SHP77 treated with DMSO at 0.1 percent for 48 hours (cell line): ENCODE measurements around the gene NDUFB10.
A peak's percentile ranks its signal among the peaks of the same experiment; 100 is the strongest.
"Not testable (repeated sequence)": the region's sequence is repeated elsewhere in the genome, so short reads cannot be mapped to it uniquely, and the experiment has no call there.

Experiments
- DNase-seq: peaks from one replicate; lab custom pipeline; 2025; lab: John Stamatoyannopoulos, UW

NDUFB10 gene

DNA sequence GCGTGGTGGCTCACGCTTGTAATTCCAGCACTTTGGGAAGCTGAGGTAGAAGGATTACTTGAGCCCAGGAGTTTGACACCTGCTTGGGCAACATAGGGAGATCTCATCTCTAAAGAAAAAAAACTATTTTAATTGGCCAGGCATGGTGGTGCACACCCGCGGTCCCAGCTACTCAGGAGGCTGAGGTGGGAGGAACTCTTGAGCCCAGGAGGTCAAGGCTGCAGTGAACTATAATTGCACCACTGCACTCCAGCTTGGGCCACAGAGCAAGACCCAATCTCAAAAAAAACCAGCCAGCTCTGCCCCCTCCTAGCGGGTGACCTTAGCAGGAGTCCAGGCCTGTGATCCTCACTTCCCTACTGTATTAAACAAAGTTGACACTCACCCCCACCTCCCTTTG is 35.2 kb upstream of the NDUFB10 start:
- DNase-seq, result no peak

DNA sequence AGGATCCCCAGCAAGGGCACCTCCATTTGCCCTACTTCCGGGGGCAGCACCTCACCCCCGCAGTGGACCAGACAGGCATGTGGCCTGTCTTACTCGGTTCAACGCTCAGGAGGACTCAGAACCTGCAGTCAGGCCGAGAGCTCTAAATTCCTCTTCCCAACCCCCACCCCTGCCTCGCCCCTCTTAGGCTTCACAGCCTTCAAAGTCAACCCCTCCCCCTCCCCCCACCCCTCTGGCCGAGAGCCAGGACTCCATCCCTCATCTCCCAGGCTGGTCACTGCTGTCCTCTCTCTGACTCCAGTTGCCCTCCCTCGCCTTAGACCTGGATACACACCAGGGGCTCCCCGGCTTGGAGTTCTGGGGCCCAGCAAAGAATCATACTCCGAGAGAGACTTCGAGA is 33.1 kb upstream of the NDUFB10 start:
- DNase-seq, result no peak

DNA sequence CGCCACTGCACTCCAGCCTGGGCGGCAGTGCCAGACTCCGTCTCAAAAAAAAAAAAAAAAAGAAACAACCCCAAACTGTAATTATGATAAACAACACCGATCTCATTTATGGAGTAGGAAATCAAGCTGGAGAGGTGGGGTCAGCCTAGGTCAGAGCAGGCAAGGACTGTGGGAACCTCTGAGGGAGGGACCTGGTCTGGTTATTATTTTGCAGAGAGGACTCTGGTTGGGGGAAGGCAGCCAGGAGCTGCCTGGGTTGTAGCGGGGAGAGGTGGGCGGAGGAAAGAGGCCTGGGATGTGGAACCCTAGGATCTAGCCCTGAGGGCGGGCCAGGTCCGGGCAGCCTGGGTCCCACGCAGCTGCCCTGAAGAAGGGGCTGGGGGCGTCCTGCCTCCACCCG is 30.2 kb upstream of the NDUFB10 start:
- no peak for DNase-seq

DNA sequence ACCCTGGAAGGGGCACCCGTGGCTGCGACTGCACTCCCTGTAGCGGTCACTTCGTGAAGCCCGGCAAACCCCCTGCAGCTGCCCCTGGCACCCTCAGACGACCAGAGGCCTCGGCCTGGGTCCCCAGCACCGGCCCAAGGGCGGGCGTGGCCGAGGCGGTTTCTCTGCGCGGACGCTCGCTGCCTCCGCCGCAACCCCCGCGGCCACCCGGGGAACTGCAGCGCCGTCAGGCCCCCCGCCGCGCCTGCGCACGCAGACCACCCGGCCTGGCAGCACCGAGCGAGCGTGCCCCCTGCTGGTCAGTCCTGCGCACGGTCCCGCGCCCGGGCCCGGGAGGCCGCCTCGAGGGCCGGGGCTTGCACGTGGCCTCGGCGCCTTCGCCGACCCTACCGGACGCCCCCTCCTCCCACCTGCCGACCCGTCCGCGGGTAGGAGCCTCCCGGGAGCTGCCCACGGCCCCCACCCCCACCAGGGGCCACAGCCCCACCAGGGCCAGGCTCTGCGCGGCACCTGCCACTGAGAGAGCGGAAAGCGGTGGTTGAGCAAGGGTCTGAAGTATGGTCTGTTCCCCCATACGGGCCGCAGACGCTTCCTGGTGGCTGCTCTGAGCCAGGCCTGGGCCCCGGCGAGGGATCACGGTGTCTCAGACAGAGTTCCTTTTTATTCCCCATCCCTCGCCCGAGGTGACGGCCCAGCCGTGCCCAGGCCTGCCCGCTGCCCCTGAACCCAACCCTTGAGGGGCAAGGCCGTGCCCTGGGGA is 29.6 kb upstream of the NDUFB10 start:
- DNase-seq, result peak; percentile 40

DNA sequence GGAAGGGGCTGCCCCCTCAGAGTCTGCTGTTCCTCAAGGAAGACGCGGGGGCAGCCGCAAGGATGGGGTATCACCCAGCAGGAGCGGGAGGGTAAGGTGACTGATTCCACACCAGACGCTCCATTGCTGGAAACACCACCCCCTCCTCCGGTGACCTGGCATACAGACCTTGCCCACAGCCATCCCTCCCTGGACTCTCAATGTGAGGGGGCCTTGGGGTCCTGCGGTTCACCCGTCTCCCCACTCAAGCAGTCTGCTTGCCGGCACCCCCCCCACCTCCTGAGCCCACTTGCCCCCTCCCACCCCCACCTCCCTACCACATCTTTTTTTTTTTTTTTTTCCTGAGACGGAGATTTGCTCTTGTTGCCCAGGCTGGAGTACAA is 29.0 kb upstream of the NDUFB10 start:
- DNase-seq, result no peak

DNA sequence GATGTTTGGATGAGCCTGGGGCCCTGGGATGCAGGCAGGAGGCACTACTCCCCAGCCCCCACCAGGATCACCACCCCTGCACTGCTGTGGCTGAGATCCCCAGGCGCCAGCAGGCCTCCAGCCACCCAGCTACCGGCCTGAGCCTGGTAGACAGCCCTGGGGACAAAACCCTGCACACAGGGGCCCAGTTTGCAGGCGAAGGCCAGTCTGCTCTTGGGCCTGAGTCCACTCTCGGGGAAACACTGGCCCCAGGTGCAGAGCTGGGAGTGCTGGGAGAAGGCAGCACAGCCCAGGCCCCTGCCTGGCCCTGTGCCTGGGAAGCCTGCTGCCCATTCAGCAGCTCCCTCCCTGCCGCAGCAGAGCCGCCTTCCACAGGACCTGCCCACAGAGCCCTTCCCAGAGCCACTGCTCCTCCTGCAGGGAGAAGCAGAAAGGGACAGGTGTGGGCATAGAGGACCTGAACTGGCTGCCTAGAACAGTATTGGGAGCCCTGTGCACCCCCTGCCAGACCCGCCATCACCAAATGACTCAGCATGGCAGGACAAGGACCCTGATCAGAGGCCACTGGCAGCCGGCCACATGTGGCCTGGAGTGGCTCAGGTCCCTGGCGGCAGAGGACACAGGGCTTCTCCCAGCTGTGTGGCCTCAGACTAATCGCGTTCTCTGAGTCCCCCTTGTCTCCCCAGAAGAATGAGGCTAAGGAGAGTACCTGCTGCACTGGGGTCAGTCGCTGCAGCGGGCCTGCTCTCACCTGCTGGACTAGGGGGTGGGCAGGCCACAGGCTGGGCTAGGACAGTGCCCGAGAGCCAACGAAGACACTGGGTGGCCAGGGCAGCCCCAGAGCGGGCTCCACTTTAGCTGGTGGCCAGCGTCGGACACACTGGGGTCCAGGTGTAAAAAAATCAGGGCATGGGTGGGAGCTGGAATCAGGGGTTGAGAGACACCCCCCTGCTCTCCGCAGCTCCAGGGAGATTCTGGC is 27.0 kb upstream of the NDUFB10 start:
- peak; percentile 54 for DNase-seq

DNA sequence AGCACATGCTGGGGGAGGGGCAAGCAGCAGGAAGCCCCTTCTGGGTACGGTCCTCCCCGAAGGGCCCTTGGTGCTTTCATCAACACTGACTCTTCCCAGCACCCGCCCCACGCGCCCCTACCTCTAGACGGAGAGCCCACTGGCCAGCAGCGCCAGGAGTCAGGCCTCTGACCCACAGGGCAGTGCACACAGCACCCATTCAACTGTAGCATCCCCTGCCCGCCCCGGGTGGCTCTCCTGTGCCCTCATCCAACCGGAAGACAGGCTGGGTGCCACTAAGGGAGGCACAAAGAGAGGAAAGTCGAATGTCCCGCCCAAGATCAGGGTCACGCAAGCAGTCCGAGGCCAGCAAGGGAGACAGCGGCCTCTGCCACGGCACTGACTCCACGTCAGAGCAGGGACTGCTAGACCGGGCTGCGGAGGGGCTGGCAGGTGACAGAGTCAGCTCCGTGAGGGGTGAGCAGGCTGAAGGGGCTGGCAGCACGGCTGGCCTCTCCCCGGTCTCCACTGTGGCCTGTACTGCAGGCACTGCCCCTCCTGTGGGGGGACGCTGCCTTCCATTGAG is 26.2 kb upstream of the NDUFB10 start:
- no peak for DNase-seq

DNA sequence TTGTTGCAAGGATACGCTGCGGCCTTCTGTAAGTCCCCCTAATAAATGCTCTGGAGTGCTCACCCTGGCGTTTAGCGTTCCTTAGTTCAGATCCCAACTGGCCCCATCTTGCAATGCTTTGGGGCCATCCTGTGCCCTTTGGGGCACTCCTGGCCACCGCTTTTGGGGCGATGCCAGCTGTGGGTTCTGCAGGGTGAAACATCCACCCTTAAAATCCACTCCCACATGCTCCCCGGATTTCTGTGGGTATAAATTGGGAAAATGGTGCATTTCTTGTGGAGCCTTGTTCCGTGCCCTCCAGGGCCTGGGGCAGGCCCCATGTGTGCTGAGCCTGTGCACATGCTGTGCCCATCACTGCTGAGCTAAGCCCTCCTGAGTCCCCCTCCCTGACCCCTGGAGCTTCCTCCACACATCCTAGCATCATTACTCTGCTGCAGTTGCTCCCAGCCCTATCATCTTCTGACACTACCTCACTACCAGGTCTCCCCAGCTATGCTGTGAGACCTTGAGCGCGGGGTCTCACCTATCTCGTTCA is 22.3 kb upstream of the NDUFB10 start:
- no peak for DNase-seq

DNA sequence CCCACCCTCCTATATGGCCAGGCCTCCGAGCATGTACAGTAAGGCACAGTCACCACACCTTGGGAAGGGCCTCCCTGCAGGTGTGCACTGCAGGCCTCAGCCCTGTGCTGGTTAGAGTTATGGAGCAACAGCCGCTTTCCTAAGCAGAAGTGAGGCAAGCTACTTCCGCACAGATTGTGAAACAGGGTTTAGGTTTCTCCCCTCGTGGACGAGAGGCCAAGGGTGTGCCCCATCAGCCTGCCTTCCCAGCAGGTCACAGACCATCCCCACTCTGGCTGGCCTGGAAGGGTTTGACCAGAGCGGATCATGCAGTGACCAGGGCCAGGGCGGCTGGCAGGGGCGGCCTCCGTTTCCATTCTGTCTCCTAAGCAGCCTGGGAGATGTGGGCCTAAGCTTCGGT is 21.0 kb upstream of the NDUFB10 start:
- no peak for DNase-seq

DNA sequence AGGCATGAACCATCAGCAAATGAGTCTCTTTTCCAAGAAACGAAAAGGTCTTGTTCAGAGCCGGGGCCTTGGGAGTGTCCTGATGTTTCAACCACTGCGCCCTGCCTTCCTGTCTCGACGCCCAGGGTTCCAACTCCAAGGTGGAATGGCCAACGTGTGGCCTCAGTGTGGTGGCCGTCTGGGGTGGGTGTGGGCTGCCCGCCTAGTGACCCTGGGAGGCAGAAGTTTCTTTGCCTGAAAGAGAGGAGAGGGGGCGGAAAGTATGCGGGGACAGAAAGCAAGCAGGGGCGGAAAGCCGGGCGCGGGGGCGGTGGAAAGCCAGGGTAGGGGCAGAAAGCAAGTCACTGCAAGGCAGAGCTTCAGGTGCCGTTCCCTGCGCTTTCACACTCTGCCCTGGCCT is 20.4 kb upstream of the NDUFB10 start:
- DNase-seq, result no peak

DNA sequence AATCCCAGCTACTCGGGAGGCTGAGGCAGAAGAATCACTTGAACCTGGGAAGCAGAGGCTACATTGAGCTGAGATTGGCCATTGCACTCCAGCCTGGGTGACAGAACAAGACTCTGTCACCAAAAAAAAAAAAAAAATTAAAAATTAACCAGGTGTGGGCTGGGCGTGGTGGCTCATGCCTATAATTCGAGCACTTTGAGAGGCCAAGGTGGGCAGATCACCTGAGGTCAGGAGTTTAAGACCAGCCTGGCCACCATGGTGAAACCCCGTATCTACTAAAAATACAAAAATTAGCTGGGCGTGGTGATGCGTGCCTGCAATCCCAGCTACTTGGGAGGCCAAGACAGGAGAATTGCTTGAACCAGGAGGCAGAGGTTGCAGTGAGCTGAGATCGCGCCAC is 19.5 kb upstream of the NDUFB10 start:
- DNase-seq, result not testable (repeated sequence)

DNA sequence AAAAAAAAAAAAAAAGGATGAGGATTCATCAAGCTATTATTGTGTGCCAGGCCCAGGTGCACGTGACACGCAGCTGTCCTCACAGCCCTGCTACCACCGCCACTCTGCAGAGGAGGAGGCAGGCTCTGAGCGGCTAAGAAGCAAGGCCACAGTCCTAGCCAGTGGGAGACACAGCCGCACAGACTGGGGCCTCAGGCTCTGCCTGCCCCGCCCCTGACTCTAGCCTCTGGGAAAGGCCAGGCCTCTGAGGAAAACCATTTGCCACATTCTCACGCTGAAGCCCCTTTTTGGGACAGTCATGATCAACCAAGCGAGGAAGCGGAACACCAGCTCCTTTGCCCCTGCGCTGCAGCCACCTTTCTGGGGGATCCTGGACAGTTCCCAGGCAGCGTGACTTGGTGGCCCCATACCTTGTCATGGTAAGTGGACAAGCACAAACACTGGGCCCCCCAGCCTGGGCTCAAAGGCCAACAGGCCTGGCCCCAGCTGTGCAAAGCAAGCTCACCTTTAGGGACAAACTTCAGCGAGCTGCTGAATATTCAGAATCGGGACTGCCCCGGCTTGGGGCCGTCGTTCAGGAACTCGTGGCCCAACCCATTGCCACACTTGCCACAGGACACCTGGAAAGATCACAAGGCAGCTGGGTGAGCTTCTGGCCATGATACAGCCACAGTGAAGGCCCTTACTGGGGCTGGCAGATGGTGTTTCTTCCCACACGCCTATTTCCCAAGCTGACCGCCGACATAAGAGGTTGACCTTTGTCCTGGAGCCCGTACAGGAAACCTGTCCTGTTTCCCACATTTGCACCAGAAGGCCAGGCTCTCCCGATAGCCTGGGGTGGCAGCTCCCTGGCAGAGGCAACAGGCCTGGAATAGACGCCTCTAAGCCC is 18.8 kb upstream of the NDUFB10 start:
- DNase-seq, result no peak

DNA sequence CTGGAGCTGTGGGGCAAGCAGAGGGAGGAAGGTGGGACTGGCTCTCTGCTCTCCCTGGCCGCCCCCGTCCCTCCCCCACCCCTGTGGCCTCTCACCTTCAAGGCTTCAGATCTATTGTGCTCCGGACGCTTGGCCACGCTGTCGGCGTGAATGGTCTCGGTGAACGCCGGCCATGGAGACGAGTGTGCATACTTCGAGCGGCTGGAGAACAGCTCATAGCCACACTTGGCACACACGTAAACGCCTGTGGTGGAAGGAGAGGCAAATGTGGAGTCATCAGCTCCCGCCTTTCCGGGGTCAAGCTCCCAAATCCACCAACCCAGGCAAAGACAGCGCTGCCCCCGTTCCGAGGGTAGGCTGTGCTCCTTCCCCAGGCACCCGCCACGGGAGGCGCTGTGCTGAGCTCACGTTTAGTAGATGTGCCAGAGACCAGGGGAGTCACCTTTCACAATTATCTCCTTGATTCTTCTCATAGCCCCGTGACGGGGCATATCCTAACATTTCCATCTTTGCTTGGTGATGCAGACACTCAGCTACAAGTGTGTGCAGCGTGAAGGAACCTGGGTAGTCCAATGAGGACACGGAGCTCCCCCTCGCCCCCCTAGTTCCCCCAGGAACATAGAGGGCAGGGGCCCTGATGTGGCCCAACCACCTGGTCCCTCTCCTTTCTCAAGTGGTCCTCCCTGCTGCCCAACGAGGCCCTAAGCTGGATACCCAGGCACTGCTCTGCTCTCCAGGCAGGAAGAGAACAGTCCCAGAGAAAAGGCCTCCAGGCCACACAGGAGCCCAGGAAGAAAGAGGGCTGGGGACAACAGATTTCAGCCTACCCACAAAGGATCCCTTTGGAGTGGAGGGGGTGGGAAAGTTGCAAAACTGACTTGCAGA is 17.9 kb upstream of the NDUFB10 start:
- no peak for DNase-seq

DNA sequence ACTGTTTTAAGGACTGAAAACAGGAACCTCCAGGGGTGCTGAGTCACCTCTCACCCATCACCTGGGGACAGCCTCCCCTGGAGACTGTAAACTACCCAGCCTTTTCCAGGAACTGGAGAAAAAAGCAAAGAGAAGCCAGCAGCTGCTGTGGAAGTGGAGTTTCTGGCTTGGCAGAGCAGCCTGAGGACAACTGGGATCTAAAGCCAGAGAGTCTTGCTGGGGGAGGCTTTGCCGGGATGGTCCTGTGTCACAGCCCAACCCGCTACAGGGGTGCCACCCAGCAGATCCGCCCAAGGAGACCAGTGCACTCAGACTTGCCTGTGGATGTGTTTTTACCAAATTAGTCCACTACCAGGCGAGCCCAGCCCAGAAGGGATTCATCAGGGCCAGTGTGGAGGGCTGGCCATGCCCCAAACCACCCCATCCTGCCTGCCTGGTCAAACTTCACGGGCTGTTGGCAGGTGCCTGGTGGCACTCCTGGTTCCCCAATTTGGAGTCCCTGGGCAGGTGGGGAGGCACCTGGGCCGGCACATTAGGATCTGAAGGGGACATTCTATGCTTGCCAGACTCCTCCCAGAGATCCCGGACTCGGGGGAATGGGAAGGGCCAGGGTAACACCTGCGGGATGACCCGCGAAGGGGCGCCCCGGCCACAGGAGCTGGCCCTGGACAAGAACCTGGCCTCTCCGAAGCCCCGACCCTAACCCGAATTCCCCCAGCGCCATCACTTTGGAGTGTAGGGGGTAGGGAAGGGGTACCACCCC is 17.1 kb upstream of the NDUFB10 start:
- DNase-seq, result no peak

DNA sequence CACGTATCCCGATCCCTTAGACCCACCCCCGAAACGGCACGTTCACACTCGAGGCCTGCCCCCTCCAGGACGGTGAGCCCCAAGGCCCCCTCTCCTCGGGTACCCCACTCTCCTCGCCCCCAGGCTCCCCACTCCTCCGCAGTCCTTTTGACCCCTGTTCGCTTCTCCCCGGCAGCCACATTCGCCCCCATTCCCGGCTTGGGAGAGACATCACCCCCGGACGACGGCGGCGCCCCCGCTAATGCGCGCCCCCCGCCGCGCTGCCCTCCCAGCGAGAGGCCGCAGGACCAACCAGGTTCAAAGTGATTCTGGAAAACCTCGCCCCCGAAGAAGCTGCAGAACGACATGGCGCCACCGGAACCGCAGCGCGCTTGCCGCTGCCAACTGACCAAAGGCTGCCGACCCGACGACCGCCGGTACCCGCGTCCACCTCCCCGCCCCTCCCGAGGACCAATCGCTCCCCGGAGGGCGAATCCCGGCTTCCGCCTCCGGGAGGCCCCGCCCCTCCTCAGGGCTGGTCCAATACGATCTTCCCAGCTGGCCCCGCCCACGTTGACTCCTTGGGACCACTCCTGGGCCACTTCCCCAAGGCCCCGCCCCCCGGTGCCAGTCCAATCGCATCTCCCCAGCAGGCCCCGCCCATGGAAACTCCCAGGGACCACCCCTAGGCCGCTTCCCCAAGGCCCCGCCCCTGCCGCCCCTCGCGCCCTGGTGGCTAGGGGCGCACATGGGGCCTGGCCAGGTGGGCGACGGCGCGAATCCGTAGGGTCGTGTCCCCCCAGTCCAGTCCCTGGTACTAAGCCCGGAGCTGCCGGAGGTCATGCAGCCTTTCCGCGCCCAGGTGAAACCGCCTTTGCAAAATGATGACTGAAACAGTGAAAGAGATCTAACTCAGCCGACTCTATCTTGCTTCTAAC is 16.3 kb upstream of the NDUFB10 start, which contains the start of gene MSRB1:
TSS of gene MSRB1 (minus strand) at position 390 of the 917 bp plus-strand sequence. CDS start at position 347, 43 bp downstream.
- DNase-seq, result peak; percentile 96

DNA sequence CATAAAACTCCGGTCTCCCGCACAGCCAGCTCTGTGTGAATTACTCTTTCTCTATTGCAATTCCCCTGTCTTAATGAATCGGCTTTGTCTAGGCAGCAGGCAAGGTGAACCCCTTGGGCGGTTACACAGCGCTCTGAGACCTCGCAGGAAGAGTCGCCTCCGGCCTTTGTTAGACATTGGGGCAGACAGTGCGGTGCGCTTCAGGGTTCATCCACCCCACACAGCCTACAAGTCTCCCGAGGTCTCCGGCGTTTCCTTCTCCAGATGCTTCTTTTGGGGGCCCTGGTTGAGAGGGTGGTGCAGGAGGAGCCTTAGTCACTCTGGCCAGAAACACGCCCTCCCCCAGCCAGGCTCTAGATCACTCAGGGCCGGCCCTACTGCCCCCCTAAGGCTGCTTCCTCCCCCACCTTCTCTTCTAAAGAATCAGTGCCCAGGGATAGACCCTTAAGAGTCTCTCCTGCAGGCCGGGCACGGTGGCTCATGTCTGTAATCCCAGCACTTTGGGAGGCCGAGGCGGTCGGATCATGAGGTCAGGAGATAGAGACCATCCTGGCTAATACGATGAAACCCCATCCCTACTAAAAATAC is 14.6 kb upstream of the NDUFB10 start:
- no peak for DNase-seq

DNA sequence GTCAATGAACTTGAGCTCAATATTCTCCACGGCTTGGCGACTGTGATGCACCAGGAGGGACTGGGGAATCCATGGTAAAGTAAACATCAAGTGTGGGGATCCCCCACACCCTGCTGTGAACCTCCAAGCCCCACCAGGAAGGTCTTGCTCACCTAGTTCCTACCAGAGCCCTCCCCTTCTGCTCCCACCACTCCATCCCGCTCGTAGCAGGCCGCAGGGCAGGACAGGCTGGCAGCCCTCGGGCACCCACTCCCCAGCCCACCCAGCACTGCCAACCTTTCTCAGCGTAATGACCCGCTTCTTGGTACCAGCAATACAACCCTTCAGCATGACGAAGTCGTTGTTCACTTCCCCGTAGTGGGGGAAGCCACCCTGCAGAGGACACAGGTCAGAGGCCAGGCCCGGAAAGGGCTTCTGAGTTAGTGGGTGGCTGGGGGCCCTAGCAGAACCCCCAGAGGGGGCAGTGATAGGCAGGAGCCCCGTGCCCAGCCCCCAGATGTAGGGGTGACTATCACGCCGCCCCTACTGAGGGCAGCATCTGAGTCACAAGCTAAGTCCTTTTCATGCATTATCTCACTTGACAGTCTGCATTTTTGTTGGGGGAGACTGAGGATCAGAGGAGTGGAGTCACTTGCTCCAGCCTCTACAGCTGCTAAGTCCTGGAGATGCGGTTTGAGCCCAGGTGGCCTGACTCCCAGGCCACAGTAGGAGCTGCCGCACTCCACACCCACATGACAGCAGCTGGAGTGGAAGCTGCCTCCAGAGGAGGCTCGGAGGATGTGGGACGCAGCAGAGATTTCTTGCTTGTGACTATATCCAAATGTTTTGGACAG is 13.6 kb upstream of the NDUFB10 start:
- no peak for DNase-seq
